ENCODE results near the gene CCDC154. TPM values are rescaled to one million over a fixed set of nuclear protein-coding genes. Genes with fewer than 3 reads are reported as not detected.

Gene CCDC154
- total RNA-seq, 4 donors from 2014 or later: 0.48 to 5.3 (median 0.51) TPM; not detected in 1

DNA sequence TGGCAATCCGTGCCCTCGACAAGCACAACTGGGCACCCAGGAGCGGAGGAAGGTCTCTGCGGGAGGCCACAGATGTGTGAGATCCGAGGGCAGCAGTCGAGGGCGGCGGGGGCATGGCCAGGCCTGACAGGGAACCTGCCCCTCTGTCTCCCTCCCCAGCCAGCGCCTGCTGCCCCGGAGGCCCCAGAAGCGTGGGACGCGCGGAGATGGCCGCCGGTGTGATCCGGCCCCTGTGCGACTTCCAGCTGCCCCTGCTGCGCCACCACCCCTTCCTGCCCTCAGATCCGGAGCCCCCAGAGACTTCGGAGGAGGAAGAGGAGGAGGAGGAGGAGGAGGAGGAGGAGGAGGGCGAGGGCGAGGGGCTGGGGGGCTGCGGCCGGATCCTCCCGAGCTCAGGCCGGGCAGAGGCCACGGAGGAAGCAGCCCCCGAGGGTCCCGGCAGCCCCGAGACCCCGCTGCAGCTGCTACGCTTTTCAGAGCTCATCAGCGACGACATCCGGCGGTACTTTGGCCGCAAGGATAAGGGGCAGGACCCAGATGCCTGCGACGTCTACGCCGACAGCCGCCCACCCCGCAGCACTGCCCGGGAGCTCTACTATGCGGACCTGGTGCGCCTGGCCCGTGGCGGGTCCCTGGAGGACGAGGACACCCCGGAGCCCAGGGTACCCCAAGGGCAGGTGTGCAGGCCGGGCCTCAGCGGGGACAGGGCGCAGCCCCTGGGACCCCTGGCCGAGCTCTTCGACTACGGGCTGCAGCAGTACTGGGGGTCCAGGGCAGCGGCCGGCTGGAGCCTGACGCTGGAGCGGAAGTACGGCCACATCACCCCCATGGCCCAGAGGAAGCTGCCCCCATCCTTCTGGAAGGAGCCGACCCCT, 11.7 kb downstream of the CCDC154 start:
- H3K4me3 ChIP-seq: no peak overlapping the region
- no peak overlapping the region for H3K27ac ChIP-seq
- H3K9me3 ChIP-seq: no peaks in the 10 kb centered on the region
- no peaks in the 10 kb centered on the region for H3K27me3 ChIP-seq
- intact Hi-C loops (cut with DNase I; ENCODE audit: low total_unique reads): no loop called here
- no peak for DNase-seq
- H3K36me3 ChIP-seq: no peaks in the 10 kb centered on the region
- TF ChIP-seq, protein P1, sequence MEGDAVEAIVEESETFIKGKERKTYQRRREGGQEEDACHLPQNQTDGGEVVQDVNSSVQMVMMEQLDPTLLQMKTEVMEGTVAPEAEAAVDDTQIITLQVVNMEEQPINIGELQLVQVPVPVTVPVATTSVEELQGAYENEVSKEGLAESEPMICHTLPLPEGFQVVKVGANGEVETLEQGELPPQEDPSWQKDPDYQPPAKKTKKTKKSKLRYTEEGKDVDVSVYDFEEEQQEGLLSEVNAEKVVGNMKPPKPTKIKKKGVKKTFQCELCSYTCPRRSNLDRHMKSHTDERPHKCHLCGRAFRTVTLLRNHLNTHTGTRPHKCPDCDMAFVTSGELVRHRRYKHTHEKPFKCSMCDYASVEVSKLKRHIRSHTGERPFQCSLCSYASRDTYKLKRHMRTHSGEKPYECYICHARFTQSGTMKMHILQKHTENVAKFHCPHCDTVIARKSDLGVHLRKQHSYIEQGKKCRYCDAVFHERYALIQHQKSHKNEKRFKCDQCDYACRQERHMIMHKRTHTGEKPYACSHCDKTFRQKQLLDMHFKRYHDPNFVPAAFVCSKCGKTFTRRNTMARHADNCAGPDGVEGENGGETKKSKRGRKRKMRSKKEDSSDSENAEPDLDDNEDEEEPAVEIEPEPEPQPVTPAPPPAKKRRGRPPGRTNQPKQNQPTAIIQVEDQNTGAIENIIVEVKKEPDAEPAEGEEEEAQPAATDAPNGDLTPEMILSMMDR (IDR thresholded peaks at IDR 0.05): no peak
- no peak for TF ChIP-seq POLR2A (IDR thresholded peaks at IDR 0.05)
- no peaks in the 10 kb centered on the region for H3K4me1 ChIP-seq

DNA sequence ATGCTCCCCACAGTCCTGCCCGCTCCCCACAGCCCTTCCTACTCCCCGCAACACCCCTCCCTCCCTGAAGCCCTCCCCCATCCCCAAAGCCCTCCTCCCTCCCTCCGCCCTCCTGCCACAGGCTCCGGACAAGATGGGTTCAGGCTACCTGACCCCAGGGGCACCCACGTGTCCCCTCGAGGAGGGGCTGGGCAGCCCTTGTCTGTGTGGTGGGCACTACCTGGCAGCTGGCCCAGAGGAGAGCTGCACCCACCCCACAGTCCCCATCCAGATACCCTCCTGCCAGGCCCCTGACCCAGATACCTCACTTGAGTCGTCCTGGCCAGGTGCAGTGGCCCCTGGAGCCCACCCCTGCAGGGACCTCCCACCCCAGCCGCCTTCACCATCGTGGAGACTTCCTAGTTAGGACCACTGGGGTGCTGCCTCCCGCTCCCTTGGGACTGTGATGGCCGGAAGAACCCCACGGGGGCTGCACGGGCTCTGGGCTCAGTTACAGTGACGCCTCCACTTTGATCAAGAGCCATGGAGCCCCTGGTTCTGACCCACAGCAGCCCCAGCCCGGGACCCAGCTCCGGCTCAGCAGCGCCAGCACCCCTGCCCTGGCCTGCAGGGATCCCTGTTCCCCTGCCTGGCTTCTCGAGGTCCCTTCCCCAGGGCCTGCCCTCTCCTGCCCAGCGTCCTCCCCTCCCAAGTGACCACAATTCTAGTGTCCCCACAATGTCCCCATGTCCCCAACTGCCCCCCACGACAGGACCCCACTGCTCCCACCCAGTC, 12.7 kb downstream of the CCDC154 start:
- Histone ChIP-seq H3K27me3 (no peaks in the 10 kb centered on the region), H3K36me3 (no peaks in the 10 kb centered on the region), H3K4me1 (no peaks in the 10 kb centered on the region), H3K27ac (no peak overlapping the region), H3K9me3 (no peaks in the 10 kb centered on the region), H3K4me3 (no peak overlapping the region)
- no peak for TF ChIP-seq POLR2A (IDR thresholded peaks at IDR 0.05)
- TF ChIP-seq, protein P1 (IDR thresholded peaks at IDR 0.05): no peak
- intact Hi-C loops (cut with DNase I; ENCODE audit: low total_unique reads): no loop called here
- DNase-seq: no peak

DNA sequence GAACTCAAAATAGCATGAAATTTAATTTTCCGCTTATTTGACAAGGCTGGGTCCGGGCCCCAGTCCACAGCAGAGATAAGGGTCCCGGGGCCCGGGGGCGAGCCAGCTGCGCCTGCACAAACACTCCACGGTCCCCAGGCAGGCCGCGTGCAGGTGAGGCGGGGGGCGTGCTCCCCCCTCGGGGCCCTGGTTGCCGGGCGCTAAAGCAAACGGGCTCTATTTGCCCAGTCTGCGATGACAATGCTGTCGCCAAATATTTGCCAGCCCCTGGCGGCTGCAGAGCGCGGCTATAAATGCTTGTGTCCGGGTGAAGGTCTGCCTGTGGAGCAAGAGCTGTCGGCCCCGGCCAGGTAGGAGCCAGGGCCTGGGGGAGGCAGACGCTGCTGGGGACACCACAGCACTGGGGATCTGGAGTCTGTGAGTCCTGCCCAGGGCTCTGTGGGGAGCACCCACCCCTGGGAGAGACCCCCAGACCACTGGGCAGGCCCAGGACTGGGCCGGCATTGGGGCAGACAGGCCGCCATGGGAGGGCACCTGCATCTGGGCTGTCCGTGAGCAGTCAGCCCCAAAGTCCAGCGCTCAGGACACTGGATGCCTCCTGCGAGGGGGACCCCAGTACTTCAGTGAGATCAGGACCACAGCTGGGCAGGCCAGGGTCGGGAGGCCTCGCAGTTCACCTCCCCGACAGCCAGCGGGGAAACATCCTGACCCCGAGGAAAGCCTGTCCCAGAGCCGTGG, 13.4 kb downstream of the CCDC154 start, which contains the start of gene PERCC1:
PERCC1 (plus strand) TSS at position 320 of the 738 bp plus-strand sequence. CDS start 1,516 bp downstream, outside the sequence.
- Histone ChIP-seq H3K27ac (no peak within 1 kb of the TSS), H3K4me3 (no peak within 1 kb of the TSS), H3K4me1 (no peaks in the 10 kb centered on the region), H3K9me3 (no peaks in the 10 kb centered on the region), H3K27me3 (no peaks in the 10 kb centered on the region), H3K36me3 (no peaks in the 10 kb centered on the region)
- TF ChIP-seq, protein P1 (IDR thresholded peaks at IDR 0.05): no peak
- TF ChIP-seq POLR2A (IDR thresholded peaks at IDR 0.05): no peak
- intact Hi-C loops (cut with DNase I; ENCODE audit: low total_unique reads): no loop called here
- DNase-seq: no peak

DNA sequence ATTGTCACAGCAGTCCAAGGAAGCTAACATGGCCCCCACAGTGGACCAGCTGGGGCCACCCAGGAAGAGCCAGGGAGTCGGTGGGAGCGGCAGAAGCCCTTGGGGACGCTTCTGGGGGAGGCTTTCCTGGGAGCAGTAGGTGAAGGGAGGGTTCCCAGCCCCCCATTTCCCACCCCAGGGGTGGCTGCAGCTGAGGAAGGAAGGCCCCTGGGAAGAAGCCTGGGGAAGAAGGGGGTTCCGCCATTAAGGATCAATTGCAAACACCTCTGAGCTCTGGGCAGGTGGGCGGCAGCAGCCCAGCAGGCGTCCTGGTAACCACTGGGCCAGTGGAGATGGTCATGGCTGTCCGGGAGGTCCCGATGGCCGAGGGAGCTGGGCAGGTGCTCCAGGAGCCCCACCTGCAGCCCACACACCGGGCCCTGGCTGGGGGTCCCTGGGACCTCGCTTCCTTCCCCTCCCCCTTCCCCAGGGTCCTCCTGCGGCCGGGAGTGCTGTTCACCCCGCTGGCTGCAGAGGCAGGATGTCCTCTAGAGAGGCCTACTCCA, 14.1 kb downstream of the CCDC154 start:
- intact Hi-C loops (cut with DNase I; ENCODE audit: low total_unique reads): no loop called here
- H3K27ac ChIP-seq: no peak overlapping the region
- DNase-seq: no peak

More for the DNA sequence above, 14.1 kb downstream of the CCDC154 start:
- Histone ChIP-seq H3K4me1 (no peaks in the 10 kb centered on the region), H3K4me3 (no peak overlapping the region), H3K9me3 (no peaks in the 10 kb centered on the region), H3K27me3 (no peaks in the 10 kb centered on the region), H3K36me3 (no peaks in the 10 kb centered on the region)
- TF ChIP-seq, protein P1 (IDR thresholded peaks at IDR 0.05): no peak
- no peak for TF ChIP-seq POLR2A (IDR thresholded peaks at IDR 0.05)

Data from uterus (tissue), 4 donors.